ENCODE data around the gene DIRAS1.

DNA sequence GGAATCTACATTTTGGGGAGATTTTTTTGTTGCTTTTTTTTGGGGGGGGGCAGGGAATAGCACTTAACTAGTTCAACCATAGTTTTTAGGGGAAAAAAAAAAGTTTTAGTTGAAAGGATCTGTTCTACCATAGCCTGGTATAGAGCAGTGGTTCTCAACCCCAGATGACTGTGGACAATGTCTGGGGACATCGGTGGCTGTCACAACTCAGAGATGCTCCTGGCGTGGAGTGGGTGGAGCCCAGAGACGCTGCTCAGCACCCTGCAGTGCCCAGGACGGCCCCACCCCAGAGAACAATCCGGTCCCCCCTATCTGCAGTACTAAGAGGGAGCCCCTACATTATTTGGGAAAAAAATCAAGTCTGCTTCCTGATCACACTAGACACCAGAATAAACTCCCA is 27.0 kb downstream of the DIRAS1 start:
- TF ChIP-seq, protein P1, sequence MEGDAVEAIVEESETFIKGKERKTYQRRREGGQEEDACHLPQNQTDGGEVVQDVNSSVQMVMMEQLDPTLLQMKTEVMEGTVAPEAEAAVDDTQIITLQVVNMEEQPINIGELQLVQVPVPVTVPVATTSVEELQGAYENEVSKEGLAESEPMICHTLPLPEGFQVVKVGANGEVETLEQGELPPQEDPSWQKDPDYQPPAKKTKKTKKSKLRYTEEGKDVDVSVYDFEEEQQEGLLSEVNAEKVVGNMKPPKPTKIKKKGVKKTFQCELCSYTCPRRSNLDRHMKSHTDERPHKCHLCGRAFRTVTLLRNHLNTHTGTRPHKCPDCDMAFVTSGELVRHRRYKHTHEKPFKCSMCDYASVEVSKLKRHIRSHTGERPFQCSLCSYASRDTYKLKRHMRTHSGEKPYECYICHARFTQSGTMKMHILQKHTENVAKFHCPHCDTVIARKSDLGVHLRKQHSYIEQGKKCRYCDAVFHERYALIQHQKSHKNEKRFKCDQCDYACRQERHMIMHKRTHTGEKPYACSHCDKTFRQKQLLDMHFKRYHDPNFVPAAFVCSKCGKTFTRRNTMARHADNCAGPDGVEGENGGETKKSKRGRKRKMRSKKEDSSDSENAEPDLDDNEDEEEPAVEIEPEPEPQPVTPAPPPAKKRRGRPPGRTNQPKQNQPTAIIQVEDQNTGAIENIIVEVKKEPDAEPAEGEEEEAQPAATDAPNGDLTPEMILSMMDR (IDR thresholded peaks at IDR 0.05; ENCODE audit: insufficient read depth, low read length) = no peak
- TF ChIP-seq, protein P2, sequence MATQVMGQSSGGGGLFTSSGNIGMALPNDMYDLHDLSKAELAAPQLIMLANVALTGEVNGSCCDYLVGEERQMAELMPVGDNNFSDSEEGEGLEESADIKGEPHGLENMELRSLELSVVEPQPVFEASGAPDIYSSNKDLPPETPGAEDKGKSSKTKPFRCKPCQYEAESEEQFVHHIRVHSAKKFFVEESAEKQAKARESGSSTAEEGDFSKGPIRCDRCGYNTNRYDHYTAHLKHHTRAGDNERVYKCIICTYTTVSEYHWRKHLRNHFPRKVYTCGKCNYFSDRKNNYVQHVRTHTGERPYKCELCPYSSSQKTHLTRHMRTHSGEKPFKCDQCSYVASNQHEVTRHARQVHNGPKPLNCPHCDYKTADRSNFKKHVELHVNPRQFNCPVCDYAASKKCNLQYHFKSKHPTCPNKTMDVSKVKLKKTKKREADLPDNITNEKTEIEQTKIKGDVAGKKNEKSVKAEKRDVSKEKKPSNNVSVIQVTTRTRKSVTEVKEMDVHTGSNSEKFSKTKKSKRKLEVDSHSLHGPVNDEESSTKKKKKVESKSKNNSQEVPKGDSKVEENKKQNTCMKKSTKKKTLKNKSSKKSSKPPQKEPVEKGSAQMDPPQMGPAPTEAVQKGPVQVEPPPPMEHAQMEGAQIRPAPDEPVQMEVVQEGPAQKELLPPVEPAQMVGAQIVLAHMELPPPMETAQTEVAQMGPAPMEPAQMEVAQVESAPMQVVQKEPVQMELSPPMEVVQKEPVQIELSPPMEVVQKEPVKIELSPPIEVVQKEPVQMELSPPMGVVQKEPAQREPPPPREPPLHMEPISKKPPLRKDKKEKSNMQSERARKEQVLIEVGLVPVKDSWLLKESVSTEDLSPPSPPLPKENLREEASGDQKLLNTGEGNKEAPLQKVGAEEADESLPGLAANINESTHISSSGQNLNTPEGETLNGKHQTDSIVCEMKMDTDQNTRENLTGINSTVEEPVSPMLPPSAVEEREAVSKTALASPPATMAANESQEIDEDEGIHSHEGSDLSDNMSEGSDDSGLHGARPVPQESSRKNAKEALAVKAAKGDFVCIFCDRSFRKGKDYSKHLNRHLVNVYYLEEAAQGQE (IDR thresholded peaks at IDR 0.05; ENCODE audit: insufficient replicate concordance, low read depth) = no peak

Measured in HL-60 (cell line).